NCI-H510A treated with DMSO at 0.1 percent for 48 hours (cell line): ENCODE data around the gene FSTL1.
"Not testable (repeated sequence)": the region's sequence is repeated elsewhere in the genome, so short reads cannot be mapped to it uniquely, and the experiment has no call there.

Source experiments
- DNase-seq: peaks from one replicate; lab custom pipeline; 2025; lab: John Stamatoyannopoulos, UW

The FSTL1 gene

DNA sequence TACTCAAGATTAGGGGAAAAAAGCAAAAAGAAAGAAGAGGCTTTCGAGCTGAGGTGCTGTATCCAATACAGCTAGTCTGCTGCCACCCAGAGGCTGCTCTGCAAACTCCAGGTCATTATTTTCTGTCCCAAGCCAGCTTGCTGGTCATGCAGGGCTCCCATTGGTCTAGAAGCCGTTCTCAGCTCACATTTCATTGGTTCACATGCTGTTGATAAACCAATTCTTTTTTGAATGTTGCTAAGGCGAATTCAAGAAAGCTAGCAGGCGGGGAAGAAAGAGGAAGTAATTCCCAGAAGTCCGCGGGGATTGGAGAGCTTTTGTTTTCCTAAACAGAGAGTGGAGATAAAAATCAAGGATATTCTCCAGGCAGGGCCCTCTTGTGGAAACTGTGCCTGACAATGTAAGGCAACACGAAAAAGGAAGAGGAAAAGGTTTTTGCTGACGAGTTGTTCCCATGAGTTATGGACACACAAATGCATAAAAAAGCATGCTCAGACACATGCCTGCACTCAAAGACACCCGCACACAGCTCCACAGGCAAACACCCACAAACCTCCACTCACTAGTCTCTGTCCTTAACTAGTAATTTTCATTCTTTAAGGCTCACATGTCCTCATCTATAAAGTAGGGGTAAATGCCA lies 33.4 kb downstream of the FSTL1 start:
- DNase-seq, result peak; percentile 80

DNA sequence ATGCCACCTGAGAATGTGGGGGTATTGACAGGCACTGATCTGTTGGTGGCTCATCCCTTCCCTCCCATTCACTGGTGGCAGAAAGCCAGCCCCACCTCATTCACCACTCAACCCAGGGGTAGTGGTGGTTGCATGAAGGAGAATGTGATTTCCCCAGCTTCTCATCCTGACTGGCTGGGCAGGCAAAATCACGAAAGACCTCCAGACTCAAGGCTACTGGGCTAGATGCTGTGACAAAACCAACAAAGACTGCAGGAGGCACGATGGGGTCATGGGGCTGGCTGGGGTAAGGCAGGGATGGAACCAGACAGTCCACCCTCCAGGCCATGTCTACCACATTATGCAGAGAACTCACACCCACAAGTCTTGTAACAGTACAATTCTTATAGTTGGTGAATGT lies 33.9 kb downstream of the FSTL1 start:
- no peak for DNase-seq

DNA sequence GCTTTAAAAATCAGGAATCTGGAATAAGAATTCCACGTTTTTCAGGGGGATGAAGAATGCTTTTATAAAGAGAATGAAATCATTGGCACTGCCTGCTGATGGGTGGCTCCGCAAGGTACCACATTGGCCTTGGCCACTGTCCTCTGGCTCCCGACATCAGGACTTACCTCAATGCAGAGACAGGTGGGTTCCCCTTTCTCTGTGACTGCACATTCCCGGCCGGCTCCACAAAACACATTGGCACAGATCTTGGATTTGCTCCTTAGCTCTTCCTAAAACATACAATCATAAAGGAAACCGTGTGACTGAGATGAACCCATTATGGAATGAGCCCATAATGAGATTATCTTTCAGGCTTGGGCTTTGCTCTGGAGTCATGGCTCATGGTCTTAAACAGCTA lies 35.0 kb downstream of the FSTL1 start:
- DNase-seq, result no peak

DNA sequence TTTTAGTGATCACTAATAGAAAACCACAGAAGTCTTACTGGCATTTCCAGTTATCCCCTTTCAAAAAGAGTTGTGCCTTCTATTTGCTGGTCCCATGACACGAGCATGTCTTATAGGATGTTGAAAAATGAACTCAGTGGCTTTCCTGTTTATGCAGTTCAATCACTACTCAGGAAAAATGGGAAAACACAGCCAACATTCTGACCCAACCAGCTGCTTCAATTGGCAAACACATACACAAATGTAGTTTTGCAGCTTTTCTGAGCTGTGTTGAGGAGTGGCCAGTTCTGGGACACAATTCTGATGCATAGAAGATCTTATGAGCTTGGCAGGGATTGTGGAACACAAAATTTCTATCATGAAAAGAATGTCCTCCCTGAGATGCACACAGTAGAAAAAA lies 40.3 kb downstream of the FSTL1 start:
- DNase-seq, result no peak

DNA sequence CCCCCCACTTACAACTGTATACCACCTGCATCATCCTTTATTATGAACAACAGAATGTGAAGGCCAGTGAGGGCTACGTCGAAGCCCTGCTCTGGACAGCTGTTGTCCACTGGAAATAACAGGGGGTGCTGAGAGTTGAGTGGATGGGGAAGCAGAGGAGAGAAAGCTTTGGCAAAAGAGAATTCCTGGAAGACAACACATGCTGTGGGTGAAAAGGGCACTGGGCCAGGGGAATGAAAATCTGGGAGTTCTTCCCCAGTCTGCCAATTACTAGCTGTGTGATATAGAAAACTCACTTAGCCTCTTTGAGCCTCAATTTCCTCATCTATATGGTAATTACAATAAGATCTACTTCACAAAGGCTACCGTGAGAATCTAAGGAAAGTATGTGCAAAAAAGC lies 40.7 kb downstream of the FSTL1 start:
- DNase-seq, result no peak

DNA sequence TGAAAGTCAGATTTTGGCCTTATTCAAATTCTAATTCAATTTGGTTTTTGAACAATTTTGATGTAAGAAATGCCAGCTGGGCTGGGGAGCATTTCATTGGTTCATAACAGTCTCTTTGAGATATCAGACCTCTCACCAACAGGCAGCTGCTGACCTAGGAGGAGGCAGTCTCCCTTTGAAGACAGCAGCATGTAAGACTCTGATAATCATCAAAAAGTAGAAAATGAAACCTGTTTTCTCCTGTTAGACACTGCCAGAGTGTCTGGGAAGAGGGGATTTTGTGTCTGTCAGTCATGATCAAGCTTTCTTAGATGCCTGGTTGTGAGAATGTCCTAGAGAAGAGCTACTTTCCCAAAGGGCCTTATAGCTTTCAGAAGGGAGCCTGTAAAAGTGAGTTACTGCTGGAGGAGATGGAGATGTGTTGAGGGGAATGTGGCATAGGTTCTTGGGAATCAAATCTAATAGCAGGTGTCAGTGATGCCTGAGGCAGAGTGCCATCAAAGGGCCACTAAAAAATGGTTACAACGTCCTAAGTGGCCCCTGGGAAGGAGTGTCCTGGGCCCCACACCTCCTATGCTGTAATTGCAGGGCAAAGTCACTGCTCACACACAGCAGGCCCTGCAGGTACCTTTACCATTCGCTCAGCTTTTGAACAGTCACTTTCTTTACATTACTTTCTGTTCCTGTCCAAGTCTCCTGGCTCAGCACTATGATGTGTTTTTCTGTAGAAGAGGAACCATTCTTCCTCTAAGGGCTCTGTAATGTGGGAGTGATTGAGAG lies 43.1 kb downstream of the FSTL1 start:
- DNase-seq, result no peak

DNA sequence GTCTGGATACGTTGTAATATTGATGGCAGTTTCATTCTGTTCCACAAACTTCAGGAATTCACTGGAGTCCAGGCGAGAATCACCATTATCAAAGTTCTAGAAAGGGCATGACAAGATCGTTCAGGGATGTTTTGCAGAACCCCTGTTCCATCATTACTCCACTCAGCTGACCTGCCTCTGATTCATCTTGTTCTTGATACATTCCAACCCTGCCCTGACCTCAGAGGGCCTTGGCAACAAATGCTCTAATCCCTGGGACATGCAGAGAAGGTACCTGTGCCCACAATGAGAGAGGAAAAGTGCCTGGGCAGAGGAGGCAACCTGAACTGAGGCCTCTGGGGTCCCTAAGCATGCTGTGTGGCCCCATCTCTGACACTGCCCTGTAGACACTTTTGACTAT lies 45.9 kb downstream of the FSTL1 start:
- no peak for DNase-seq

DNA sequence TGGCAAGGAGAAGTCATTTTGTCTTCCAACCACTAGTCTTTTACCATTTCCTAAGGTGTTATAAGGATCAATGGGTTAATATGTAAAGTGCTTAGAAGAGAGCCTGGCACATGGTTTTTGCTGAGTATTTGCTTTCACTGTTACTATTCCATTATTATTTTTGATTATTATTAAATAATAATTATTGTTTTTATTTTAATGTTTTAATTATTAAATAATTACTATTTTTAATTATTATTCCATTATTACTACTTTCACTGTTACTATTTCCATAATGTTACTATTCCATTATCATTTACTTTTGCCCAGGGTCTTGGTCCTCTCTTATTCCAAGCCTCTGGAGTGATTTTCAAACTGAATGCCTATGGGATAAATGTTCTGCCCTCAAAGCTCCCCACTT lies 48.5 kb downstream of the FSTL1 start:
- no peak for DNase-seq

DNA sequence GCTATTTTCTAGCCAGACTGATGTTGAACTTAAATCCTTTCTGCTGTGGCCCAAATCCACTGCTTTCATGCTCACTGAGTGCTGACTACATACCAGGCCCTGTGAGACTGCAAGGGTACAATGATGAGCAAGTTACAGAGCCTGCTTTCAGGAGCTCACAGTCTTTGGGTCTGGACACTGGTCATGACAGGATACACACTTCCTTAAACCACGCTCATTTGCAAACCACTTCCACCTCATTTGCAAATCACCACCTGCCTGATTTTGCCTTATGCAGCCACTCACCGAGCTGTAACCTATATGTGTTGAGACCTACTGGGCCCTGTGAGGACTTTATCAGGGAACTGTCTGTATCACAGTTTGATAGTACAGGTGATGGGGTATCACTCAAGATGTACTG lies 51.4 kb downstream of the FSTL1 start:
- DNase-seq, result no peak

DNA sequence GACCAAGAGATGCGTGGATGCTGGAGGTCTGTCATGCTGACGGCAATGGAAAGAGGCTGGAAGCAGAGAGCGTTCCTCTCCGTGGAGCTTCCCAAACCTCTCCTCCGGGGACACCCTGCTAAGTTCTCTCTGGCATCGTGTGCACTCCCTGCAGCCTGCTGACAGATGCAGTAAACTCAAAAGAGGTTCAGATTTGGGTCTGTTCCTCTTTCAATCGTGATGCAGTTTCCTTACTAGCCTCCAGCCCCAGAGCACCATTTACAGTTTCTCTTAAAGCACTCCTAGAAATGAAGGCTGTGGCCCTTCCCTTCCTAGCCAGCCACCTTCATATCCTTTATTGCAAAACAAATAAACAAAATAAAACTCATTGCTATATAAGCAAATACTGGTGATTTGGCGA lies 54.3 kb downstream of the FSTL1 start:
- no peak for DNase-seq

DNA sequence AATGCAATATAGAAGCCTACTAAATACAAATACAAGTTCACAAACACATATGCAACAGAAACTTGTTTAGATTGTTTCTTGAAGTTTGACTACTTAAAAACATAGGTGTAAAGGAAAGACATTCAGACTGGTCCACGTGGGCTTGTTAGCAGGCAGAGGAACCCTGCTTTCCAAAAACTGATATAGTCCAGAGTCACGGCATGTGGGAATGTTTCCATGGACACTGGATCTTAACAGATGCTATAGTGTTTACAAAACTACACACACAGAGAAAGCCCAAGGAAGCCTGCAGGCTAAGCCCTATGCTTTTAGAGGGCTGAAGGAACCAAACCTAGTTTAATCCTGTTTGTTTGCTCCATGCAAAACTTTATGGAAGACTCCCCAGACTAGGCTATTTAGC lies 56.4 kb downstream of the FSTL1 start:
- no peak for DNase-seq

DNA sequence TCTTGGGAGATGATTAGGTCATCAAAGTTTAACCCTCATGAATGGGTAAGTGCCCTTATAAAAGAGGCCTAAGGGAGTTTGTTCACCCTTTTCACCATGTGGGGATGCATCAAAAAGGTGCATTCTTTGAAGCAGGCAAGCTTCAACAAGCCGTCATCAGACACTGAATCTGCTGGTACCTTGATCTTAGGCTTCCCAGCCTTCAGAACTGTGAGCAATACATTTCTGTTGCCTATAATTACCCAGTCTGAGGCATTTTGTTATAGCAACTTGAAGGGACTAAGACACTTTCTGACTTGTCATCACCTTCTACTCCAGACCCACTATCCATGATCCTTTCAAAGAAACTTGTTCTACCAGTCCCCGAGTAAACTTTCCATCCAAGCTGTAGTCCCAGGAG lies 57.0 kb downstream of the FSTL1 start:
- no peak for DNase-seq

DNA sequence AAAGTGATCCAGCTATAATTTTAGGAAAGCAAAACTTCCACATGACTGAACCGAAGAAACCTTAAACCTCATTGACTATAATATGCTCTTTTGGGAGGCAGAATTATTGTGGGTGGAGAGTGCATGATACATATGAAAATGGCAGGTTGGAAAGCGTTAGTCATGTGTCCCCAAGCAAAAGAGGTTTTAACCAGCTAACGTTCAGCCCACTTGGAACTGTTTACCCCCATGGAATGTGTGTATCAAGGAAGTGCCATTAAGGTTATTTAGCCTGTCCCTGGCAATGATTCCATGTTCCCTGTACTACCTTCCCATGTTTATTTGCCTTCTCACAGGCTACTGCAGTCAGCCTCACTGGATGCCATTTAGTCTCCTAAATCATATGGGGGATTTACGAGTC lies 57.5 kb downstream of the FSTL1 start:
- no peak for DNase-seq

DNA sequence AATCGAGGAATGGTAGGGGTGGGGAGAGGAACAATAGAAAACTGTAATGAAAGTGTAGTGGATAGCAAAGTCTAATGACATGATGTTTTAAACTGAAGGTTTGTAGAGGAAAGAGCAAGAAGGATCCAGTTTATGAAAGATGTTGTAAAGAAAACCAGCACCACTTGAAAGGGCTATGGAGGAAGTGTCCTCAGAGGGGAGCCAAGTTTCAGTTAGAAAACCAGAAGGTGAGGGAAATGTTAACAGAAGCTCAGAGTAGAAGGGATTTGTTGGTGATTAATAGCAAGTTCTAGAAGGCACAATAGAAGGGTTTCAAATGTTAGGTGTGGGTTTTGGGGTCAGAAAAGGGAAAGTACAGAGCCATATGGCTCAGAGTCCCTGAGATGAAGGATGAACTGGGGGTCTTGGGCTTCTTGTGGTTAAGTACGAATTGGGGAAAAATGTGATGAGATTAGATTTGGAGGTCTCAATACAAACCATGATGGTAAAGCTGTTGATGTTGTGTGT lies 67.8 kb downstream of the FSTL1 start:
- no peak for DNase-seq

DNA sequence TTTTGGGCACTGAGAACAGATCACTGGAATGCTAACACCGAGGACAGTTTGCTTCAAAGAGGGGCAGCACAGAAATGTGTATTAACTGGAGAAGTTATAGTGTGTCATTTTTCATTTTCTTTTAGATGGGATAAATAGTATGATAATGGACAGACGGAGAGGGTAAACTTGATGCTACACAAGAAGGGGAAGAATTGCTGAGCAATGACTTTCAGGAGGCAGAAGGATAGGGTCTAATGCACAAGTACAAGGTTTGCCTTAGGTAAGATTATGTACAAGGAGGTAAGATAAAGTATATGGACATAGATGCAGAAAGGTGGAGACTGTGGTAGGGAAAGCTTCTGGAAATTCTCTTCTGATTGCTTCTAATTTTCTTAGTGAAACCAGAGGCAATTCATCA lies 69.3 kb downstream of the FSTL1 start:
- no peak for DNase-seq

DNA sequence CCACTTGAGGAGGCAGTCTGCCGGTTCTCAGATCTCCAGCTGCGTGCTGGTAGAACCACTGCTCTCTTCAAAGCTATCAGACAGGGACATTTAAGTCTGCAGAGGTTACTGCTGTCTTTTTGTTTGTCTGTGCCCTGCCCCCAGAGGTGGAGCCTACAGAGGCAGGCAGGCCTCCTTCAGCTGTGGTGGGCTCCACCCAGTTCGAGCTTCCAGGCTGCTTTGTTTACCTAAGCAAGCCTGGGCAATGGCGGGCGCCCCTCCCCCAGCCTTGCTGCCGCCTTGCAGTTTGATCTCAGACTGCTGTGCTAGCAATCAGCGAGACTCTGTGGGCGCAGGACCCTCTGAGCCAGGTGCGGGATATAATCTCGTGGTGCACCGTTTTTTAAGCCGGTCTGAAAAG lies 72.8 kb downstream of the FSTL1 start:
- DNase-seq, result not testable (repeated sequence)

DNA sequence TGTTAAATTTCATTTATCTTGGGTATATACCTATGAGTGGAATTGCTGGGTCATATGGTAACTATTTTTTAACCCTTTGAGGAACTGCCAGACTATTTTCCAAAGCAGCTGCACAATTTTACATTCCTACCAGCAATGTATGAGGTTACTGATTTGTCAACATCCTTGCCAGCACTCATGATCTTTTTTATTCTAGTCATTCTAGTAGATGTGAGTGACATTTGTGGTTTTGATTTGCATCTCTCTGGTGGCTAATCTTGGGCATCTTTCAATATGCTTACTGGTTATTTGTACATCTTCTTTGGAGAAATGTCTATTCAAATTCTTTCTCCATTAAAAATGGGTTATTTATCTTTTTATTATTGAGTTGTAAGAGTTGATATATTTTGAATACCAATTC lies 80.3 kb downstream of the FSTL1 start:
- DNase-seq, result no peak

DNA sequence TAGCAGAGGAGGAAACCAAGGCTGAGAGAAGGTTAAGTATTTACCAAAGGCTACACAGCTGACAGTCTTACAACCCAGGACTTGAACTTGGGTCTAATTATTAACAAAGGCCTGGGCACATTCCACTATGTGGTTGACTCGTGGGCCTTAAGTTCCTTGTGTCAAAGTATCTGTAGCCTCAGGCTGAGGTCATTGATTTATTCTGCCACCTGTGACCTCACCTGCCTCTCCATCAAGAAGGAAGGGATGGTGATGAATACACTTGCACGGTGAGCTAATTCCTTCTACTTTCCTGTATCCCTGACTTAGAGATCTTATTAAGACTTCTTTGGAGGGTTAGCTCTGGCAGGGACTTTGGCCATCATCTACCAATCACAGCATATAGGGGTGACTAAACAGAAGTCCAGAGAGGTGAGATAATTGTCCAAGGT lies 81.7 kb downstream of the FSTL1 start:
- DNase-seq, result no peak

DNA sequence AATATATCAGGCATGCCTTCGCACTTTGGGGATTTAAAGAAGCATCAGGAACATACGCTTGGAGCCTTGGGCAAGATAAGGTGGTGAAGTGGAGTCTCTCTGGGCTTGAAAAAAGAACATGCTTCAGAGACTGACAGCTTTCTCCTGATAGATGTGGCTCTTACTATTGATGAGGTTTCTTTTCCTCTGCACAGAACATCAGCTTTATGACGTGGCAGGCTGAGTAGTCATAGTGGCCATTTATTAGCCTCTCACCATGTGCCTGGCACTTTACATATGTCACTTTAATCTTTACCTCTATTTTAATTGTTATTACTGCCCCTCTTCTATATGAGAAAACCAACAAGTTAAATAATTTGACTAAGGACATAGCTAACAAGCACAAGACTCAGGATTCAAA lies 82.6 kb downstream of the FSTL1 start:
- no peak for DNase-seq

DNA sequence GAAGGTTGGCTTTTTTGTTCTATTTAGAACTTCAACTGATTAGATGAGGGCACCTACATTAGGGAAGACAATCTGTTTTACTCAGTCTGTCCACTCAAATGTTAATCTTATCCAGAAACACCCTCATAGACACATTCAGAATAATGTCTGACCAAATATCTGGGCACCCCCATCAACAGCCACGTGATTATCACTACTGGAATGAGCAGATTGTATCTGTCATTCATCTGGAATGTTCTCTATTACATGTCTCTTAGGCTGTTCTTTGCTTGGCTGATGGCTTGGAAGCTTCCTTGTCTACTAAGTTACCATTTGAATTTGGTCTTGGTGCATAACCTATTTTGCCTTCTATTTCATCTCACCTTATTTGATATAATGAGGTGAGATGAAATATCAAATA lies 86.0 kb downstream of the FSTL1 start:
- no peak for DNase-seq

DNA sequence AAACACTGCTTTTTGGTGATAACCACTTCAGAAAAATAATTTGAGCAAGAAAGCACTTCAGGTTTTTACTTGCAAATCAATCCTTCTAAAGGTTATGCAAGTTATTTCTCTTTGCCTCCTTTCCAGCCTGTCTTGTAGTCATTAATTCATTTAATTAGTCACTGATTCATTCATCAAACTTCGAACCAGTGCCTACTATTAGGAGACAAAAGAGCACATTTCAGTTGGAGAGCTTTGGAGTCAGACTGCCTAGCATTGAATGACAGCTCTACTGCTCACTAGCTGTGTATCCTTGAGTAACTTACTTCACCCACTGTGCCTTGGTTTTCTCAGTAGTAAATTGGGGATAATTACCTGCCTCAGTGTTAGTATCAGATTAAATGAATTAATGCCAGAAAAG lies 86.7 kb downstream of the FSTL1 start:
- DNase-seq, result no peak

DNA sequence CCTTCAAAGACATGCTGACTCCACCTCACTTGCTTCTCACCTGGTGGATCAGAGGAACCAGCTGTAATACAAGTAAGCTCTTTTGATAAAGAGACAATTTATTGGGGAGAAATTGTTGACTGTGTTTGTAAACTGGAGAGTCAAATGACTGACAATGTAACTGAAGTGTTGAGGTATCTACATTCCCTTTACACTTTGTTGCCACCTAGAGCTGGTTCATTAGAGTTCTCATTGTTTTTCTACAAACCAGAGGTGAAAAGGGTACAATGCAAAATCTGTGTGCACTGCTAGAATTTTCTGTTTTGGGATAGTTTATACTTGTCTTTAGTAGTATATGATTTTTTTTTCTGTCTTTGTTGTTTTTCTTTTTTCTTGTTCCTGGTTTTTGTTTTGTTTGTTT lies 93.0 kb downstream of the FSTL1 start:
- no peak for DNase-seq

DNA sequence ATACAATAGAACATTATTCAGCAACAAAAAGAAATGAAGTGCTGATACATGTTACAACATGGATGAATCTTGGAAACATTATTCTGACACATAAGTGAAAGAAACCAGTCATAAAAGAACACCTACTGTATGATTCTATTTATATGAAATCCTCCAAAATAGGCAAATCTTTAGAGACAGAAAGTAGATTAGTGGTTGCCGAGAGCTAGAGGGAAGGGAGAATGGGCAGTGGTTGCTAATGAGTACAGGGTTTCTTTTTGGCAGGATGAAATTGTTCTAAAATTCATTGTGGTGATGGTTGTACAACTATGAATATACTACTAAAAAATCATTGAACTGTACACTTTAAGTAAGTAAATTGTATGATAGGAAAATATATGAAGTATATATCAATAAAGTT lies 95.3 kb downstream of the FSTL1 start:
- no peak for DNase-seq

DNA sequence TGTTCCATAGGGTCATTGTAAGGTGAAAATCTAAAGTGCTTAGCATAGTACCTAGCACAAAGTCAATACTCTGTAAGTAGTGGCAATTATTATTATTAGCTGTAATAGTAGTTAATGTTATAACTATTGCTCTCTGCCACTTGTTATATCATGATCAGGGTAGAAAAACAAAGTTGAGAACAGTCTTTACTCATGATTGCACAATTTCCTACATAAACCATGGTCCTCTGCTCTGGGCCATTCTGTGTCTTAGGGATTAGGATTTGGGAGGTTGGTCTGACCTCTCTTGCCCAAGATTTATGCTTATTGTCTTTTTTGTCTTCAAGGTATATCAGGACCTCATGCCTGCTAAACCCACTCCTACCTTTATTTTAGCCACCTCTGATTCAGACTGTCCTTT lies 97.3 kb downstream of the FSTL1 start:
- DNase-seq, result no peak
